WERI-Rb-1 (cell line): ENCODE measurements around the gene LRP10.

ENCODE experiments used
- DNase-seq: peaks from one replicate; pipeline ENCODE4 v3.0.0-alpha.2; 2020
- H3K27ac ChIP-seq: fragments of 250-450 bp; sonication (Bioruptor Pico); 2 replicates; pipeline ENCODE4 v1.5.1; 2020; ENCODE audit warnings: mild to moderate bottlenecking, moderate library complexity
- H3K27me3 ChIP-seq: fragments of 250-450 bp; sonication (Bioruptor Pico); 2 replicates; pipeline ENCODE4 v1.5.1; 2021; ENCODE audit warnings: mild to moderate bottlenecking, low read depth, moderate library complexity; ENCODE audit not compliant: insufficient read depth, severe bottlenecking
- H3K36me3 ChIP-seq: fragments of 250-450 bp; sonication (Bioruptor Pico); 2 replicates; pipeline ENCODE4 v1.5.1; 2020; ENCODE audit warnings: mild to moderate bottlenecking, moderate library complexity
- H3K4me3 ChIP-seq: 2 replicates; pipeline ENCODE4 v1.5.1; 2011; ENCODE audit warnings: low read depth, mild to moderate bottlenecking, control low read depth, low read length
- H3K9me3 ChIP-seq: fragments of 250-450 bp; sonication (Bioruptor Pico); 2 replicates; pipeline ENCODE4 v1.5.1; 2021; ENCODE audit warnings: mild to moderate bottlenecking, moderate library complexity; ENCODE audit not compliant: severe bottlenecking
- TF ChIP-seq, protein P1 (sequence below): IDR thresholded peaks from 2 replicates; pipeline ENCODE4 v1.5.1; 2011; ENCODE audit warnings: low read depth, mild to moderate bottlenecking, control low read depth, inconsistent platforms, low read length

The LRP10 gene

GRCh38 chr14:22837750-22838538 is 33.6 kb upstream of the LRP10 start:
- H3K4me3 ChIP-seq: no peak overlapping the region
- no peak overlapping the region for H3K27ac ChIP-seq
- TF ChIP-seq, protein P1, sequence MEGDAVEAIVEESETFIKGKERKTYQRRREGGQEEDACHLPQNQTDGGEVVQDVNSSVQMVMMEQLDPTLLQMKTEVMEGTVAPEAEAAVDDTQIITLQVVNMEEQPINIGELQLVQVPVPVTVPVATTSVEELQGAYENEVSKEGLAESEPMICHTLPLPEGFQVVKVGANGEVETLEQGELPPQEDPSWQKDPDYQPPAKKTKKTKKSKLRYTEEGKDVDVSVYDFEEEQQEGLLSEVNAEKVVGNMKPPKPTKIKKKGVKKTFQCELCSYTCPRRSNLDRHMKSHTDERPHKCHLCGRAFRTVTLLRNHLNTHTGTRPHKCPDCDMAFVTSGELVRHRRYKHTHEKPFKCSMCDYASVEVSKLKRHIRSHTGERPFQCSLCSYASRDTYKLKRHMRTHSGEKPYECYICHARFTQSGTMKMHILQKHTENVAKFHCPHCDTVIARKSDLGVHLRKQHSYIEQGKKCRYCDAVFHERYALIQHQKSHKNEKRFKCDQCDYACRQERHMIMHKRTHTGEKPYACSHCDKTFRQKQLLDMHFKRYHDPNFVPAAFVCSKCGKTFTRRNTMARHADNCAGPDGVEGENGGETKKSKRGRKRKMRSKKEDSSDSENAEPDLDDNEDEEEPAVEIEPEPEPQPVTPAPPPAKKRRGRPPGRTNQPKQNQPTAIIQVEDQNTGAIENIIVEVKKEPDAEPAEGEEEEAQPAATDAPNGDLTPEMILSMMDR: no peak
- no peaks in the 10 kb centered on the region for H3K27me3 ChIP-seq
- DNase-seq: no peak
- no peaks in the 10 kb centered on the region for H3K9me3 ChIP-seq
- H3K36me3 ChIP-seq: peaks cover 20% of the 10 kb centered on the region

GRCh38 chr14:22838631-22839041 is 32.9 kb upstream of the LRP10 start:
- peaks cover 14% of the 10 kb centered on the region; the same call in 1 of the 2 replicates for H3K36me3 ChIP-seq
- H3K4me3 ChIP-seq: no peak overlapping the region
- no peaks in the 10 kb centered on the region for H3K9me3 ChIP-seq
- no peak overlapping the region for H3K27ac ChIP-seq
- no peak for DNase-seq
- TF ChIP-seq, protein P1: no peak
- H3K27me3 ChIP-seq: no peaks in the 10 kb centered on the region

DNA sequence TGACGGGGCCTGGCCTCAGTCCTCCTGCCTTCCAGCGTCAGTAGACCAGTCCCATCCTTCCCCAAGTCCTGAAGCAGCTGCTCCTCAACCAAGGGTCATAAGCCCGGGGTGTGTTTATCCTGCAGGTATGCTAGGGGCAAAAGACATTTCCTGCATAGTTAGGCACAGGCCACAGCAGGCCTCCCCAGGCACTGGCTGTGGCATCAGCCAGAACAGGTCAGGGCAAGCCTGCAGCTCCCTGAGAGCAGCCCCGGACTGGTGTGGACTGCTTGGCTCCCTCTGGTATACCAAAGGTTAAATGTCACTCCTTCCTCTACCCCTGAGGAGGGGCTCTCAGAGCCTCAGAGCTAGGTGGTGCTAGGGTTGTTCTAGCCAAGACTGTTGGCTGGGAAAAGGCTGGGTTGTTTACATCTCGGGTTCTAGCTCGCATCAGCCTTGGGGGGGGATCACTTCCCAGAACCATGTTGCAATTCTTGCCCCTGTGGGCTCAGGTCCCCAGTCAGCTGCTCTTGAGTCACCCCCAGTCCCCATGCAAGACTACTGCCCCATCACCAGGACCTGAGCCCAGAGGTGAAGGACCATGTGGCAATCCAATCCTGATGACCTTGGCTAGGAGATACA is 32.3 kb upstream of the LRP10 start:
- no peaks in the 10 kb centered on the region for H3K9me3 ChIP-seq
- DNase-seq: no peak
- no peak overlapping the region for H3K27ac ChIP-seq
- no peaks in the 10 kb centered on the region for H3K27me3 ChIP-seq
- no peak overlapping the region for H3K4me3 ChIP-seq
- peaks cover 8% of the 10 kb centered on the region; the same call in 1 of the 2 replicates for H3K36me3 ChIP-seq
- TF ChIP-seq, protein P1: no peak

GRCh38 chr14:22841311-22841710 is 30.2 kb upstream of the LRP10 start:
- no peak overlapping the region for H3K27ac ChIP-seq
- DNase-seq: no peak
- H3K27me3 ChIP-seq: no peaks in the 10 kb centered on the region
- H3K36me3 ChIP-seq: no peaks in the 10 kb centered on the region
- no peak overlapping the region for H3K4me3 ChIP-seq
- TF ChIP-seq, protein P1: no peak
- H3K9me3 ChIP-seq: no peaks in the 10 kb centered on the region

DNA sequence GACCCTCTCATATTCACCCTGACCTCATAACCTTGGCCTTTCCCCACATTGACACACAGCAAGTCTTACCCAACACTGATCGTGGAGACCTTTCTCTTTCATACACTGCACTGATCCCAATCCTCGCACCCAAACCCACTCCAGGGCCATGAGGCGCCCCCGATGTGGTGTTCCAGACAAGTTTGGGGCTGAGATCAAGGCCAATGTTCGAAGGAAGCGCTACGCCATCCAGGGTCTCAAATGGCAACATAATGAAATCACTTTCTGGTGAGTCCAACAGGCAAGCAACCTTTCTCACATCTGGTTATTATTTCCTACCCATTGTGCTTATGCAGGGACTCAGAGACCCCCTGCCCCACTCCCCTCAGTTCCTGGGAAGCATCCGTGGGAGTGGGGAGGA is 29.8 kb upstream of the LRP10 start:
- H3K9me3 ChIP-seq: no peaks in the 10 kb centered on the region
- TF ChIP-seq, protein P1: no peak
- no peak overlapping the region for H3K27ac ChIP-seq
- no peaks in the 10 kb centered on the region for H3K27me3 ChIP-seq
- no peak for DNase-seq
- H3K4me3 ChIP-seq: no peak overlapping the region
- no peaks in the 10 kb centered on the region for H3K36me3 ChIP-seq
